ENCODE measurements around the gene PRICKLE1. TPM values are rescaled to one million over a fixed set of nuclear protein-coding genes. Genes with fewer than 3 reads are reported as not detected.

The PRICKLE1 gene
- total and polyA plus RNA-seq, 3 donors from 2014 or later = 7.9 to 16.5 (median 11.5) TPM

GRCh38 chr12:42407306-42407705, 182.2 kb downstream of the PRICKLE1 start:
- intact Hi-C loops (cut with DNase I; ENCODE audit: low total_unique reads) = no loop called here
- H3K27ac ChIP-seq = no peak overlapping the region
- H3K4me1 ChIP-seq = no peaks in the 10 kb centered on the region
- no peaks in the 10 kb centered on the region for H3K9me3 ChIP-seq
- WGBS, 2 donors = 94 to 100% methylated on average over 1 of the region's 1 CpG
- no peaks in the 10 kb centered on the region for H3K36me3 ChIP-seq (ENCODE audit: low read depth, missing control alignments)
- H3K4me3 ChIP-seq = no peak overlapping the region
- no peak for DNase-seq
- TF ChIP-seq POLR2A (IDR thresholded peaks at IDR 0.05) (no peak), CTCF (IDR thresholded peaks at IDR 0.05) (no peak)
- H3K27me3 ChIP-seq = no peaks in the 10 kb centered on the region

Small RNA genes lying within 50 kb of the gene (small RNA-seq; reads per million reads assigned to genes)
- 0 reads per million in 2 donors for gene AC079600.1
- 0 reads per million in 2 donors for gene AC079600.2
- 0 reads per million in 2 donors for gene RF00019

Measured in testis (tissue), 3 donors.